Measurements from ENCODE around the gene SLC44A5.

DNA sequence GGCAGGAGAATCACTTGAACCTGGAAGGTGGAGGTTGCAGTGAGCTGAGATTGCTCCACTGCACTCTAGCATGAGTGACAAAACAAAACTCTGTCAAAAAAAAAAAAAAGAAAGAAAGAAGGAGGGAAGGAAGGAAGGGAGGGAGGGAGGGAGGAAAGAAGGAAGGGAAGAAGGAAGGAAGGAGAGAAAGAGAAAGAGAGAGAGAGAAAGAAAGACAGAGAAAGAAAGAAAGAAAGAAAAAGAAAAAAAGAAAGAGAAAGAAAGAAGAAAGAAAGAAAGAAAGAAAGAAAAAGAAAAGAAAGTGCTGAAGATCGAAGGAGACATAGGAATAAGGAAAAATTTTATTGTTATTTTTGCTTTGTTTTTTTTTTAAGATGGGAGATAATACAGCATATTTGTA, 166.7 kb downstream of the SLC44A5 start:
- TF ChIP-seq, protein P1, sequence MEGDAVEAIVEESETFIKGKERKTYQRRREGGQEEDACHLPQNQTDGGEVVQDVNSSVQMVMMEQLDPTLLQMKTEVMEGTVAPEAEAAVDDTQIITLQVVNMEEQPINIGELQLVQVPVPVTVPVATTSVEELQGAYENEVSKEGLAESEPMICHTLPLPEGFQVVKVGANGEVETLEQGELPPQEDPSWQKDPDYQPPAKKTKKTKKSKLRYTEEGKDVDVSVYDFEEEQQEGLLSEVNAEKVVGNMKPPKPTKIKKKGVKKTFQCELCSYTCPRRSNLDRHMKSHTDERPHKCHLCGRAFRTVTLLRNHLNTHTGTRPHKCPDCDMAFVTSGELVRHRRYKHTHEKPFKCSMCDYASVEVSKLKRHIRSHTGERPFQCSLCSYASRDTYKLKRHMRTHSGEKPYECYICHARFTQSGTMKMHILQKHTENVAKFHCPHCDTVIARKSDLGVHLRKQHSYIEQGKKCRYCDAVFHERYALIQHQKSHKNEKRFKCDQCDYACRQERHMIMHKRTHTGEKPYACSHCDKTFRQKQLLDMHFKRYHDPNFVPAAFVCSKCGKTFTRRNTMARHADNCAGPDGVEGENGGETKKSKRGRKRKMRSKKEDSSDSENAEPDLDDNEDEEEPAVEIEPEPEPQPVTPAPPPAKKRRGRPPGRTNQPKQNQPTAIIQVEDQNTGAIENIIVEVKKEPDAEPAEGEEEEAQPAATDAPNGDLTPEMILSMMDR (IDR thresholded peaks at IDR 0.05): no peak
- TF ChIP-seq POLR2A (IDR thresholded peaks at IDR 0.05): no peak
